GM13976 (cell line): Measurements from ENCODE around the gene CHPF.

Experiments
- DNase-seq: peaks from one replicate; pipeline ENCODE4 v3.0.0; 2012; ENCODE audit warnings: low spot score
- in situ Hi-C: fragments of 300-500 bp; cut with MboI; formaldehyde crosslinking; loops from one replicate; pipeline ENCODE4 v1.12.0; 2022; ENCODE audit warnings: low sequenced_read_pairs, mixed read lengths, inconsistent platforms; ENCODE audit not compliant: unreplicated experiment
- TF ChIP-seq, protein P1 (sequence below): IDR thresholded peaks from 2 replicates; pipeline ENCODE4 v1.5.1; 2012; ENCODE audit warnings: borderline replicate concordance, mild to moderate bottlenecking; ENCODE audit not compliant: insufficient read depth; ENCODE audit errors: extremely low read depth, missing control alignments, control extremely low read depth

Gene CHPF

DNA sequence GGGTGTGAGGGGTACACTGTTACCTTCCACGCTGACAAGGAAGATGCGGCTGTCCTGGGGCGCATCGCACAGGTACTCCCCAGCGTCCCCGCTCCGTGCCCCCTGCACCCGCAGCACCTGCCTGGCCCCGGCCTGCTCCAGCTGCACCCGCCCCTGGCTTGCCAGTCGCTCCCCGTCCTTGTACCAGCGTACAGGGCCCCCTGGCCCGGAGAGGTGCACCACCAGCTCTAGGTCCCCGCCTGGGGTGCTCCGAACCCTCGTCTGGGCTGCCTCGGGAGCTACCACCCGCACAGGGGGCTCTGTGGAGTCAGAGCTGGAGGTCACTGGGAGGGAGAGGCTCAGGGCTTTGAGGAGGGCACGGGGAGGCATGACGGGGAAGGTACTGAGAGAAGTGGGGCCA lies 13.7 kb upstream of the CHPF start:
- in situ Hi-C loops = no loop called here
- DNase-seq = no peak
- TF ChIP-seq, protein P1, sequence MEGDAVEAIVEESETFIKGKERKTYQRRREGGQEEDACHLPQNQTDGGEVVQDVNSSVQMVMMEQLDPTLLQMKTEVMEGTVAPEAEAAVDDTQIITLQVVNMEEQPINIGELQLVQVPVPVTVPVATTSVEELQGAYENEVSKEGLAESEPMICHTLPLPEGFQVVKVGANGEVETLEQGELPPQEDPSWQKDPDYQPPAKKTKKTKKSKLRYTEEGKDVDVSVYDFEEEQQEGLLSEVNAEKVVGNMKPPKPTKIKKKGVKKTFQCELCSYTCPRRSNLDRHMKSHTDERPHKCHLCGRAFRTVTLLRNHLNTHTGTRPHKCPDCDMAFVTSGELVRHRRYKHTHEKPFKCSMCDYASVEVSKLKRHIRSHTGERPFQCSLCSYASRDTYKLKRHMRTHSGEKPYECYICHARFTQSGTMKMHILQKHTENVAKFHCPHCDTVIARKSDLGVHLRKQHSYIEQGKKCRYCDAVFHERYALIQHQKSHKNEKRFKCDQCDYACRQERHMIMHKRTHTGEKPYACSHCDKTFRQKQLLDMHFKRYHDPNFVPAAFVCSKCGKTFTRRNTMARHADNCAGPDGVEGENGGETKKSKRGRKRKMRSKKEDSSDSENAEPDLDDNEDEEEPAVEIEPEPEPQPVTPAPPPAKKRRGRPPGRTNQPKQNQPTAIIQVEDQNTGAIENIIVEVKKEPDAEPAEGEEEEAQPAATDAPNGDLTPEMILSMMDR = no peak

DNA sequence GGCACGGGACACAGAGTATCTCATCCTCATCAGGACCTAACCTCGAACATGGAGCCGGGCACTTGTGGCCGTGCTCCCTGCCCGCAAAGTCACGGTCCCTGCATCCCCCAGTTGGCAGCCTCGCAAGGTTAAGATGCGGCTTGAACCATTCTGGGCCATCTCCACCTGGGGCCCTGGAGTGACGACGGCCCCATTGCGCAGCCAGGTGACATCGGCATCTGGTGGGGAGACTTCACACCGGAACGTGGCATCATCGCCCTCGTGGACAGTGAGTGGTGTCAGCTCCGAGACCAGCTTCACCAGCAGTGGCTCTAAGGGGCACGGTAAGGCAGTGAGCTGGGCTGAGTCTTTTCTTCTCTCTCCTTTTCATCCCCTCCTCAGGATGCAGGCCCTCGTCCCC lies 12.8 kb upstream of the CHPF start:
- no peak for DNase-seq
- in situ Hi-C loops = no loop called here
- TF ChIP-seq, protein P1 = no peak

DNA sequence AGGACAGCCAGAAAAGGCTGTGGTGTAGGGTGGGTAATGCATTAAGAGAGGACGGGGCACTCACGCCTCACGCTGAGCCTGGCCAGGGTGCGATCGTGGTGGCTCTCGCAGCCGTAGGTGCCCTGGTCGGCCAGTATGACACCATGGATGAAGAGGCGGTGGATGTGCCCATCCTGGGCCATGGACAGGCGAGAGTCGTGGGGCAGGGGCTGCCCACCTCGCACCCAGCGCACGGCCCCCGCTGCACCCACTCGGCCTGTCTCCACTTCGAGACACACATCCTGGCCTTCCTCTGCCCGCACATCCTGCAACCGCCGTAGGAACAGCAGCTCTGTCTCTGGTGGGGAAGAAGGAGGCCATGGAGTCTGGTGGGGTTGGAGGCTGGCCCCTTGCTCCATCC lies 12.3 kb upstream of the CHPF start:
- TF ChIP-seq, protein P1 = no peak
- in situ Hi-C loops = no loop called here
- DNase-seq = no peak

DNA sequence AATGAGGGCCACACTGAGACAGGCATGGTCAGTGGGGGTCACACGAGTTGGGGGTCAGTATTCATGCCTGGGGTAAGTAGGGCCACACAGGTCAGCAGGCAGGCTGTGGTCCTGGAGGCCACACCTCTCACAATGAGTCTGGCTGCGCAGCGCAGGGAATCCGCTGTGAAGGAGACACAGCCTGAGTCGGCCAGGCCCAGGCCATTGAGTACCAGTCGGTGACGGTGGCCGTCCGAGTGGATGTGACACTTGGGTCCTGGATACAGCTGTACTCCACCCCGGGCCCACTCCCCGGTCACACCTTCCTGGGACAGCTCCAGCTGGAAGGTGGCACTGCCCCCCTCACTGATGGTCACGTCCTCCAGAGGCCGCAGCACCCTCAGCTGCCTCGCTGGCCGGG lies 10.7 kb upstream of the CHPF start:
- TF ChIP-seq, protein P1 = no peak
- no peak for DNase-seq
- in situ Hi-C loops = no loop called here

DNA sequence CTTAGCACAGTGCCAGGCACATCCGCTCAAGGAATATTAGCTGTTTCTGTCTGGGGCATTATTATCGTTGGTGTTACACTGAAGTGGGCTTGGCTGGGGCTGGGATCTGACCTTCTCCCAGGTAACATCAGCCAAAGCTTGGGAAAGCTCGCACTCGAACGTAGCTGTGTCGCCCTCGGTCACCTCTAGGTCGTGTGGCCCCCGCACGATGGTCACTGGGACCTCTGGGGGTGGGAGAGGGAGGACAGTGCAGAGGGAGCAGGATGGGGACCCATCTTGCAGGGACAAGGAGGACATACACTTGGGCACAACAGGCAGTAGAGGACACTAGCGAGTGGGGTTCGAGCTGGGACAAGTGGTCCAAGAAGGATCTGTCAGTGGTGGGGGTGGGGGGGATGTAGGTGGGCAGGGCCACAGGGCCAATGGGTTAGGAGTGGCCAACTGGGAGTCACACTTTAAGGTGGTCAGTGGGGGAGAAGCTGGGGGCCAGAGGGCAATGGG lies 9.9 kb upstream of the CHPF start:
- in situ Hi-C loops = no loop called here
- TF ChIP-seq, protein P1 = no peak
- DNase-seq = no peak

DNA sequence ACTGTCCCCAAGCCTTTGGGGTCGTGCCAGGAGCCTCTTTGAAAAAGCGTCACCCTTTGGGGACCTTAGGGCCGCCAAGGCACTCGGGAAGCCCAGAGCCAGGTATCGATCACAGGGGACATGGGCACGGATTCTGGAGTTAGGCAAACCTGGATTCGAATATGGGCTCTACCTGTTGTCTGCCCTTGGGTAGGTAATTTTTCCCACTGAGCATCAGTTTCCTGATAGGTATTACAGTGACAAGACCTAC lies 9.5 kb upstream of the CHPF start:
- TF ChIP-seq, protein P1 = no peak
- no peak for DNase-seq
- in situ Hi-C loops = no loop called here
